Stimulated activated CD4-positive, alpha-beta T cell treated with anti-CD3 and anti-CD28 coated beads, TNF-alpha, amount 100 ng/mL, for 24 hours (primary cell): ENCODE measurements around the gene TMEM54.

Source experiments
- DNase-seq, 3 experiments: peaks; one replicate each; pipeline ENCODE4 v3.0.0-alpha.2; 2020; ENCODE audit warnings: low read depth in 3 of 3

TMEM54 gene

DNA sequence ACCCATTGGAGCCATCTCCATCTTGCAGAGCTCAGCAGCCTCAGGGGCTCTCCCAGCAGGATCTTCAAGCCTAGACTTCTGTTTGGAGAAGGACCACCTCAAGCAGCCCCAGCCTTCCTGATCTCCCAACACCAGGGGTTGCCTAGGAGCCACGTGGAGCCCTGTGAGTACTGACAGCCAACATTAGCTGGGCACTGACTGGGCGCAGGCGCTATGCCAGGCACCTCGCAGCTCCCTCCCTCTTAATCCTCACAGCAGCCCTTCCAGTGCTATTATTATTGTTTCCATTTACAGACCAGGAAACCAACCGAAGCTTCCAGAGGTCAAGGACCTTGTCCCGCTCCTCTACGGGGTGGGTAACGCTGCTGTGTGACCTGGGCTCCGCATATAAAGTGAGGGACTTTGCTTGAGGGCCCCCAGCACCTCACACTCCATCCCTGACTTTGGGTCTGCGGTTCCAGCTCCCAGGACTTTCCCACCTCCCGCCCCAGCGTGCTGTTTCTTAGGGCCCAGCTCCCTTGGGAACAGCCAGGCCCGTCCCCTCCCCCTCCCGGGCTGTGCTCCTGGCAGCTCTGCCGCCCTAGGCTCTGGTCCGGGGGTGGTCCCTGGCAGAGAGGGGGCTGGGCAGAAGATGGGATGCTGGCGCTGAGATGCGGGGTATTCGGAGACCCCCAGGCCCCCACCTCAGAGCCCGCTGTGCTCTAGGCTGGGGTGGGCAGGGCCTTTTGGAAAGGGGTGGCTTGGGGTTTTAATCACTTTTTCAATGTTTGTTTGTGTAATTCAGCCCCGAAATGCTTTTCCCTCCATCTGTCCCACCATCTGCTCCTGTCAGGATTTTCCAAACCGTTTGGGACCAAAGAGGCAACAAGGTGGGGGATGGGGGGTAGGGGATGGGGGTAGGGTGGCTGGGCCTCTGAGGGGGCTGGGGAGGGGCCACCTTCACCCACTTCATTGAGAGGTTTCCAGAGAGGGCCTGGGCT is 19.0 kb downstream of the TMEM54 start:
- no peak for DNase-seq

DNA sequence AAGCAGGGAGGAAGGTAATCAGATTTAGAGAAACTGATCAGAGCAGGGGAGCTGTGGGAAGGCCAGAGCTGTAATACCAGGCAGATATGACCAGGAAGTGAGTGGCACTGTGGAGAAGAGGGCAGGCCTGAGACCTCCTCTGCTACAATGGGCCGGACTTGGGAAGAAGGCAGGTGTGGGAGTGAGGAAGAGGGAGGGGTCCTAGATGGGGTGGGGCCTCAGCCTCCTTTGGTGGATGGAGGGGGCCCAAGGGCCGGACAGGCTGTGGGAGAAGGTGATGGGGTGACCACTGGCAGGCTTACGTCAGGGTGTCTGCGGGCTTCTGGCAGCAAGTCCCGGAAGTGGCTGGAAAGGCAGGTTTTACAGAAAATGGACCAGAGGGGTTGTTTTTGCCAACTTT is 19.9 kb downstream of the TMEM54 start:
- DNase-seq: no peak

DNA sequence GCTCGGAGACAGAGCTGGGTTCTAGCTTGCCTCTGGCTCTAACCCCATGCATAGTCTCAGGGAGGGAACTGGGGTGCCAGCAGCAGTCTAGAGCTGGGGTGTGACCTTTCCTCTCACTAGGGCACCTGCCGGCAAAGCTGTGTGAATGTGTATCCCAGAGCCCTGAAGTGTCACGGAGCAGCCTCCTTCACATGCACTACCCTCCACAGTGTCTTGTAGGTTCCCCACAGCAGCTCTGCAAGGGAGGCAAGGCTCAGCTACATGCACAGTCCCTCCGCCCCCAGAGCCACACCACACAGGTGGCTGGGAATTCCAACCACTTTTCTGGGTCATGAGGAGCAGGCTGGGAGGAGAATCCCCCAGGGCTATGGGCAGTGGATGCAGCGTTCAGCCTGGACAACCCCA is 22.6 kb downstream of the TMEM54 start:
- no peak for DNase-seq

DNA sequence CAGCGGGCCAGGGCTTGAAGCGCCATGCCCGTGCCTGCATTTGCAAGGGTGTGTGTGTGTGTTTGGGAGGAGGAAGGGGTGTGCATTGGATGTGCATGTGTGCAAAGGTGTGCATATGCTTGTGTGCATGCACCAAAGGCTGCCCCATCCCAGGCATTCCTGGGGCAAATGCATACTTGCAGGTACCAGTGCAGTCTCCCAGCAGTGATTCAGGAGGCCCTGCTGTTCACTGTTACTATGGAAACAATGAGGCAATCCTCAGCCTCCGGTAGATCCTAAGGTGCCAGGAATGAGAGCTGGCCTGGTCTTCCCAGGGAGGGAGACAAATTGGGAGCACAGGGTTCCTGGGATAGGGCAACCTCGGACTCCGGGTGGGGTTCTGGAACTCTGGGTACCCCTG is 23.0 kb downstream of the TMEM54 start:
- DNase-seq: no peak

DNA sequence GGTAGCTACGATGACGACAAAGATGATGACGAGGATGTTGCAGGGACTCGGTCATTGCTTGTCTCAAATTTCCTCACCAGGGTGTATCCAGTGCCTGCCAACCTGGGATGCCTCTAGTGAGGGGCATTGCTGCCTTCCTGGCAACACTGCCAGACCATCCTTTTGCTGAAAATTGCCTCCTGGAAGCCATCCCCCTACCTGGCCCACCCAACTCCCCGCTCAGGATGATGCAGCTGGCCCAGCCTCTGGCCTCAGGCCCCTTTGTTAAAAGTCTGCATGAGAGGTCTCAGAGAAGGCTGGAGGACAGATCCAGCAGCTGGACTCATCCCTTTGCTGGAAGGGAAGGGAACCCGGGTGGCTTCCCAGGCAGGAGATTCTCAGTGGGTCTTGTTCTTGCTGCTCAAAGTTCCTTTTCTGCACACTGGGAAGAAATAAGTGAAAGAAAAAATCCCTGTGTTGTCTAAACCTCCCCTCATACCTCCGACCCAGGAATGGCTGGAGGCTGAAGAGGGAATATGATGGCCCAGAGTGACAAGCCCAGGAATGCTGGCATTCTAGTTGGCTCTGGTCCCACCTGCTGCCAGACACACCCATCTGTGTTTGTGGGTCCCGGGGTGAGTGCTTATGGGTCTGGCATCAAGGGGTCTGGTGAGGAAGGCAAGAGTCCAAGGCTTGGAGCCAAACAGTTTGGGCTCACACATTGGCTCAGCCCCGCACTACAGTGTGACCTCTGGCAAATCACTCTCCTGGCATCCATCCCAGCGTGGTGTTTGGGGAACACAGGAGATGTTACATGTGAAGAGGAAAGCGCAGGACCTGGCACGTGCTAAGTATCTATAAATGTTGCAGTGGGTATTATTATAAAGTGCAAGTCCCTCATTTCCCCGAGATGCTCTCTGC is 23.7 kb downstream of the TMEM54 start:
- no peak for DNase-seq

DNA sequence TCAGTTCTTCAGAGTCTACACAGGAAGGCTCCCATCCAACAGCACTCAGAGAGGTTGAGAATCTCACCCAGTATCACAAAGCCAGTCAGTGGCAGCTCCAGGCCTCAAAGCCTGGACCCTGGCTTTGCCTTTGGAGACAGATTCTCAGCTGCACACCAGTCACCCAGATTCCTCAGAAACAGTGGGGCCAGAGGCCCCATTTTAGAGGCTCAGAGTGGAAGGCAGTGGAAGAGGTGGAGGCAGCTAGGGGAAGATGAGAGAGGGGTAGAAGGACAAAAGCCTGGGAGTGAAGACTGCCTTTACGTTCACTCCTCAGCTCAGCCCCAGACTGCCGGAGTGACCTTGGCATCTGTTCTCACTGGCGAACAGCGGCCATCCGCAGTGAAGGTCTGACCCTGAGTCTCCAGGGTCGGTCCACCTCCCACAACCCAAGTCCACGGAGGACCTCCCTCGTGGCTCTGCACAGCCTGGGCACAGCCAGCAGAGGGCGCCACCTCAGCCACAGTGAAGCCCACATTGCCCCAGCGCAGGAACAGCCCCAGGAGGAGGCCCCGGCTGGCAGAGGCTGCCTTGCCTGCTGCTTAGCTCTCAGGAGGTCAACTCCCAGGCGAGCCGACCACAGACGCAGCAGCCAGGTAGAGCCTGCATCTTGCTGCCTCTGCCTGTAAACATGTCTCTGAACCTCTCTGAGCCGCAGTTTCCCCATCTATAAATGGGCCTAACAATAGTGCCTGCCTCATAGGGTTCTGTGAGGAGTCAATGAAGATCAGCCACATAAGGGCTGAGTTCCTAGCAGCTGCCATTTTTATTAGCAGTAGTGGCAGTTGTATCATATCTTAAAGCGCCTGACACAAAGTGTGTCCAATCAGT is 24.6 kb downstream of the TMEM54 start:
- peak in 1 of 3 experiments; percentile 35 for DNase-seq

DNA sequence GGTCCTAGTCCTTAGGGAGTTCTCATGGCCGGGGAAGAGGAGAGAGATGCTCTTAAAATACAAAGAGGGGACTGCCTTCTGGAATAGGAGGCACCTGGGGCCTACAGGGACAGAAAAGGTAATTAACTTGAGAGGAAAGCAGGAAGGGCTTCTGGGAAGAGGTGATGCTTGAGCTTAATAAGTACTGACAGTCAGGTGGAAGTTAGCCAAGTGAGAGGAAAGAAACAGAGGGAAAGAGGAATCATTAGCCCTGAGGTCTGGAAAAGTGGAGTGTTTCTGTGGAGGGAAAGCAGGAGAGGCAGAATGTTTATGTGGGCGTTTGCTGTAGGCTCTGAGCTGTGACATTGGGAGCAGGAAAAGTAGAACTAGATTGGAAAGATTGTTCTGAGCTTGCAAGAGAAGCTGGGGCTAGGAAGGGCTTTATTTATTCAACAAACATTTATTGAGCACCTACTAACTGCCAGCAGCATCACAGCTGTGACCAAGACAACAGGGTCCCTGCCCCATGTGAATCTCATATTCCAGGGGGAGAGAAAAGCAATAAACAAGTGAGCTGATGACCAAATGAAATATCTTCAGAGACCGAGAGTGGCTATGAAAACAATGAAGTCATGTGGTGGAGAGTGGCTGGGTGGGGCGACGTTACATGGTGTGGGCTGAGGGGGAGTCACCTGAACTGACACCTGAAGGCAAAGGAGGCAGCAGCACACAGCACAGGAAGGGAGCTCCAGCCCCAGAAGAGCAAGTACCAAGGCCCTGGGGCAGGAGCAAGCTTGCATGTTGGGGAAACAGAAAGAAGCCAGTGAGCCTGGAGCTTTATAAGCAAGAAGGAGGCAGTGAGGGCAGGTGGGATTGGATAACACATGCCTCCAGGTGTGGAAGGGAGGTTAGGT is 26.1 kb downstream of the TMEM54 start:
- no peak for DNase-seq

DNA sequence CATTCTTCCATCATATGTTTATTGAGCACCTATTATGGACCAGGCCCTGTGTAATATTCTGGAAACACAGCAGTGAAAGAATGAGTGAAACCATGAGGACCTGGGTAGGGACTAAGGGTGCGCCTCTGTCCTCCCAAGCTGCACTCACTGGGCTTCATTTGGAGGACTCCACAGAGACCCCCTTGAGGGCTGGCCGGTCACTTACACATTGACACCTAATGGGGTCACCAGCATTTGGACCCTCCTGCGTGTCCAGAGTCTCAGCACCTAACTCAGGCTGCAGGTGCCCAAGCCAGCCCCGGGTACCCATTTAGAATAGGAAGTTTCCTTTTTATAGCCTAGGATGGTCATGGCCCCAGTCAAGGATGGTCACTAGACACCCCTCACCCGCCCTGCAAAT is 27.7 kb downstream of the TMEM54 start:
- no peak for DNase-seq

DNA sequence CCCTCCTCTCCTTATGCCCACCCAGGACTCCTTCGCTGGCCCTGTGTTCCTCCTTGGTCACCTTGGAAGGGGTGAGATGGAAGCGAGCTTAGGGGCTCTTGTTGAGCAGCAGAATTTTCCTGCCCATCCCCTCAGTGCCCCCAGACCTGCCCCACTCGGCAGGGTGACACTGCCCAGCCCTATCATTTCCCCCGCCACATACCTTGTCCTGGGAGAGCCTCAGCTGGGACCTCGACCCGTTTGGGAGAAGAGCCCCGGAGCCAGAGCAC is 29.1 kb downstream of the TMEM54 start:
- DNase-seq: no peak

DNA sequence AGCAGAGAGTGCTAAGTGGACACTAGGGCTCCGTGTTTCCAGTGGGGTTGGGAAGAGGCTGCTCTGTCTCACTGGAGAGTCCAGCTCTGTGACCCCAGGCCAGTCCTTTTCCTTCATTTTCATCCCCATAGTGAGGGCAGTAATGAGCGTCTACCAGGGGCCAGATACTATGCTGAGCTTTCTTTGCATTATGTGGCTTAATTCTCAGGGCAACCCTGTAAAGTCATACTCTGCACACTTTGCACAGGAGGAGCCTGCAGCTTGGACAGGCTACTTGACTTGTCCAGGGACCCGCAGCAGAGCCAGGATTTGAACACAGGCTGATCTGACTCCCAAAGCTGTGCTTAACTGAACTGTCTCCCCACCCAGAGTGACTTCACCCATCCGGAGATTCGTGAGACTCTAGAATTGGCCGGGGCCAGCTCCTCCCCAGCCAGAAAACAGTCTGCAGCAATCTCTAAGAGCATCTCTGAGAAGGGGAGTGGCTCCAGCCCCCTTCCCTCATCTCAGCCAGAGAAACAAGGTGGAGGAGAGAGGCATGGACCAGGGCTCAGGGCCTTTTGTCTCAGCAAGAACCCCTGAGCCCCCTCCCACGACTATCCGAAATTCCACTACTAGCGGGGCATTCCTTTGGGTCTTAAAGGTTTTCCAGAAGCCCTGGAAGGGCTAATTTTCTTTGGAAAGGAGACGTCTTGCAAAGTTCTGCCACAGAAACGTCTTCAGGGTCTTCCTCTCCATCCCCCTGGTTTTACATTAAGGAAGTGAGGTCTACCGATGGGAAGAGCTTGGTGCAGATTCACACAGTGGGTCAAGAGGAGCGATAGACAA is 29.6 kb downstream of the TMEM54 start:
- DNase-seq: no peak

DNA sequence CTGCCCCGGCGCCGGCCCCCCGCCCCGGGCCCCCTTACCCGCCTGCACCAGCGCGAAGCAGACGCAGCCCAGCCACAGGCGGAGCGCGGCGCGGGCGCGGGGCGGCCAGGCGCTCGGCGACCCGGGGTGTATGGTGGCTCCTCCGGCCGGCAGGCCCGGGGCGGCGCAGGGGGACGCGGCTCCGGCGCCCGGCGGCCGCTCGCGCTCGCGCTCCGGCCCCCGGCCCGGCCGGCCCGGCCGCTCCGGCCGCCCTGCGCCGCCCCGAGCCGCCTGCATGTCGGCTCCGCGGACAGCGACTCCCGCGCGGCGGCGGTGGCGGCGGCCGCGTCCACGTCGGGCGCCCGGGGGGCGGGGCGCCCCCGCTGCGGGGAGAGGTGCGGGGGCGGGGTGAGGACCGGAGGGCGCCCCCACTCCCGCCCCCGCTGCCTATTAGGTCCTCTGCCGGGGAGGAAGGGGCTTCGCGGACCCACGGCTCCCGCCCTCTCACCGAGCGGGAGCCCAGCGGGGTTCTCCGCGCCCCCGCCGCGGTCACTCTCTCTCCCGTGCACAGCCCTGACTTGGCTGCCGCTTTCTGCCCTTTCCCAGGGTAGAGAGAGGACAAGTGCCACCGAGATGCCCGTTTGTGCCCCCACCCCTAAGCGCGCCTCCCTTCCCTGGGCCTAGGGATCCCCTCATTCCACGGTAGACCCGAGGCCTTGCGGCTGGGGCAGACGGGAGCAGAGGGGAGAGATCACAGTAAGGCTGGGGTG is 30.4 kb downstream of the TMEM54 start, which contains the start of gene FNDC5:
FNDC5 (minus strand) TSS at position 298 of the 749 bp plus-strand sequence.
- no peak for DNase-seq

DNA sequence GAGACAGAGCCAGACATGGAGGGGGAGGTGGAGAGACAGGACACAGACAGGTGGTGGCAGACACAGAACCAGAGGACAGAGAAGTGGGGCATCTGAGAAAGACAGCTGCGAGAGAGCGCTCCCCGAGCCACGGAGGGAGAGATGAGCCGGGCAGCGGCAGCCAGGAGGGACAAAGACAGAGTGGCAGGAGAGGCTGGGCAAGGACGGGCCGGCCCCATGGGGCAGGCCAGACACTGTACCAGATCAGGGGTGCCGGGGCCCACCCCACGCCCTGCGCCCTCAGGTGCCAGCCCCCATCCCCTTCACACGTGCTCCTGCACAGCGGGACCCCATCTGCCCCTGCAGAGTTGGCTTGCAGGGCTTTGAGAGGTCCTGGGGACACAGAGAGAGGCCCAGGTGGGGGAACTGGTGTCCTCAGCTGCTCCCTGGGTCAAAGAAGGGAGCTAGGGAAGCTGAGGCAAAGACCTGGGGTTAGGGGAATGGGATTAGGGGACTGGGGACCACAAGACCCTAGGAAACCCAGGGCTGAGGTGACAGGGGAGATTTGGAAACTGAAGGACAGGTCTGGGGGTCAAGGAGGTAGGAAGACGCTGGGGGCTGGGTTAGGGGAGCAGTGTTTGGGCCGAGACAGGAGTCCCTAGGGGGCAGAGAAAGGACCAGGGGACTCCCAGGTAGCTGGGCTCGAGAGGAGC is 31.1 kb downstream of the TMEM54 start:
- DNase-seq: no peak

DNA sequence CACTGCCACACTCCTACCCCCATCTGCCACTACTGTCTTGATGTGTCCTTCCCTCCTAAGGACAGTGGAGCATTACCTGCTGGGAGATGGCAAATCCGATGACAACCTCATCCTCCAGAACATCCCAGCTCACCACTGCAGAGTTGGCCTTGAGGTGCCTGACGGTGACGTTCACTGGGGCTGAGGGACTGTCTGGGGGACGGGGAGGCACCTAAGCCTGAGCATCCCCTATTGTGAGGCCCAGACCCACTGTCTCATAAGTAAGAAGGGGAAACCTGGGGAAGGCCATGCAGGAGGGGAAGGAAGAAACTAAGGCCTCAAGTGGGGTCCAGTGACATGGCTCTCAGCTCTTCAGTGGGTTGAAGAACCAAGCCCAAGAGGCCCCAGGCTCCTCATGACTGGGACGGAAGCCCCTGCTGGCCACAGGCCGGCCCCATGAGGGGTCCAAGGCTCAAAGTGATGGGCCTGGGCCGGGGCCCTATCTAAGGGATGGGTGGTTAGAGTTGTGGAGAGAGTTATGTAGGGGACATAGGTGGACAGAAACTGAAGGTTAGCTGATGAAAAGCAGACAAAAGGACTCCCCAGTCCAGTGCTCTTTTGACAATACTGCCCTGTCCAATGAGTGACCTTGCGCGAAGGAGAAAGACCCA is 32.3 kb downstream of the TMEM54 start:
- no peak for DNase-seq

DNA sequence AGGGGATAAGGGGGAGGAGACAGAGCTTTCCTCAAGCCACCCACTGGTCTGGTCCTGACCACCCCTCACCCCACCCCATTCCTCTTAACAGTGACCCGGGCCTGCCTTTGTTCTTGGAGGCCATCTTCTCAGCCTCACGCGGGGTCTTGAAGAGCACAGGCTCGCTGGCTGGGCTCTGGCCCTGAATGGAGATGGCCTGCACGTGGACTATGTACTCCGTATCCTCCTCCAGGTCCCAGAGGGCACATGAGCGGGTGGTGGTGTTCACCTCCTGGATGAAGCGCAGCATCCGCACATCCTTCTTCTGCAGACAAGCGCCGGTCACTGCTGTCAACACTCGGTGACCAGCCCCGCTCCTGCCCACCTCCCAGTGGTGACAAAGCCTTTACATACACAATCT is 33.1 kb downstream of the TMEM54 start:
- no peak for DNase-seq

DNA sequence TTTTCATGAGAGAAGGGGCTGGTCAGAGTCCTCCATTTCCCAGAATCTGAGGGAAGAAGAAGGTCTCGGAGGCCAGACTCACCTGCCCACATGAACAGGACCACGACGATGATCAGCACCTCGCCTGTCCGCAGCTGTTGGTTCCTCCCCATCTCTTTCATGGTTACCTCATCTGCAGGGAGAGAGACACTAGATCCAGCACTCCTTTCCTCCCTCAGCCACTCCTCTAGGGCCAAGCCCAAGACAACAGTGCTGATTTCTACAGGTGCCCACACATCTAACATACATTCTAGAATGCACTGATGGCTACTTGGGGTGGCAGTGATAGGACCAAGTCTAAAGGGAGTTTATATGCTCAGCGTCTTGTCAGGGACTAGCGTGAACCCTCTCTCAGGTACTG is 33.5 kb downstream of the TMEM54 start:
- DNase-seq: no peak

DNA sequence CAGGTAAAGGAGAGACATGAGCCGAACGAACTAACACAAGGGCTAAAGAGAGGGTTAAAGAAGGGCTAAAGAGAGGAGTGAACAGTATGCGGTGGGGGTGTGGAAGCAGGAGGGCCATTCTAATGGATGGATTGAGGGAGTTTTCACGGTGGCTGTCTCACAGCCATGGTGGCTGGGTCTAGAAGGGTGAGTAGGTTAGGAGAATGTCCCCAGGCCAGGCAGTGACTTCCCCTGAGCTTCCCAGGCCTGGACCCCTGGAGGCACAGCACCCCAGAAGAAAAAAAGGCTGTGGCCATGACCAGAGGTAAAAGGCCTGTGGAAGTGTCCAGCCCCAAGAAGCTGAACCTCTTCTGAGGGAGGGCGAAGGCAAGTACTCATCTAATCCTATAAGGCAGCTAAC is 34.0 kb downstream of the TMEM54 start:
- DNase-seq: no peak

DNA sequence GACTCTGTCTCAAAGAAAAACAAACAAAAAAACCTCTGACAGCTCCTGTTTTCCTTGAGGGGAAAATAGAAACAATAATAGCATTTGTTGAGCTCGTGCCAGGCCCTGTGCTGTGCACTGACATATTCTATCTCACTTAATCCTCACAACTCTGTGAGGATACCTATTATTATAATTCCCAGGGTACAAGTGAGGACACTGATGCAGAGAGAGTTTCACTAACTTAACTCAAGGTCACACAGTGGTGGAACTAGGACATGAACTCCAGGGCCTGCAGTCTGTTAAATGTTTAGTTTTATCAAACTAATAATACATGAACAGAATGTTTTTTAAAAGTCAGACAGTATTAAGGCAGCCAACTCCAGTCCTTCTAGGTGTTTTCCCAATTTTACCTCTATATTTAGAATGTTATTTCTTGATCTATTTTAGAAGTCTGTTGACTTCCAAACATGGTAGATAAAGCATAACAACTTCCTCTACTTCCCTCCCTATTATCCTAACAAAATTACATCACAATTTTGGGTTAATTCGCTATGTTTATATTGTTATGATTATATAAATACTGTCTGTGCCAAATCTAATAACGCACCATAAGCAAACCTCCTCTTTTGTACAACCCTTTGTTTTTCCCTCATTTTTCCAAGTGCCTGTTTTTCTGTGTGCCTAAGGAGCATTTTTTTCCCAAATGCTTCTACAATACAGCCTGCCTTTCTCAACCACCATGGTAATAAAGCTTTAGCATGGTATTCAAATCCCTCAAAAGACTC is 35.4 kb downstream of the TMEM54 start:
- DNase-seq: no peak
